Omental fat pad (tissue), 4 donors: ENCODE results near the gene CYP4A22. TPM values are rescaled to one million over a fixed set of nuclear protein-coding genes. Genes with fewer than 3 reads are reported as not detected.

ENCODE experiments used
- ATAC-seq: fragments of 150-250 bp; one replicate; pipeline ENCODE4 v1.9.1; 2016; ENCODE audit warnings: mild to moderate bottlenecking, moderate library complexity; ENCODE audit not compliant: low FRiP score
- DNase-seq: peaks from one replicate; pipeline ENCODE4 v3.0.0-alpha.2; 2019; ENCODE audit warnings: low spot score
- CTCF ChIP-seq, 3 donors: fragments of 450-650 bp; IDR thresholded peaks; one replicate each; pipeline ENCODE4 v1.5.1; 2016 to 2017; ENCODE audit warnings: antibody characterized with exemption in 3 of 3, mild to moderate bottlenecking in 3 of 3, moderate library complexity in 2 of 3
- total RNA-seq, 4 donors: library from RNA; depleted of rRNA; stranded (reverse); fragments of >200 nt; gene quantifications; one replicate each; pipeline ENCODE4 v1.1.0, GENCODE V29; 2016

The CYP4A22 gene
- total RNA-seq, 4 donors from 2014 or later: 0.72 to 5.8 (median 0.97) TPM

- no peak for TF ChIP-seq CTCF (IDR thresholded peaks at IDR 0.05)
- no peak for DNase-seq
- ATAC-seq: no peak
These were observed 50.1 kb downstream of the CYP4A22 start for GRCh38 chr1:47187231-47187925.

GRCh38 chr1:47187926-47188250 lies 50.6 kb downstream of the CYP4A22 start:
- no peak for TF ChIP-seq CTCF (IDR thresholded peaks at IDR 0.05)
- ATAC-seq: no peak
- DNase-seq: no peak

DNA sequence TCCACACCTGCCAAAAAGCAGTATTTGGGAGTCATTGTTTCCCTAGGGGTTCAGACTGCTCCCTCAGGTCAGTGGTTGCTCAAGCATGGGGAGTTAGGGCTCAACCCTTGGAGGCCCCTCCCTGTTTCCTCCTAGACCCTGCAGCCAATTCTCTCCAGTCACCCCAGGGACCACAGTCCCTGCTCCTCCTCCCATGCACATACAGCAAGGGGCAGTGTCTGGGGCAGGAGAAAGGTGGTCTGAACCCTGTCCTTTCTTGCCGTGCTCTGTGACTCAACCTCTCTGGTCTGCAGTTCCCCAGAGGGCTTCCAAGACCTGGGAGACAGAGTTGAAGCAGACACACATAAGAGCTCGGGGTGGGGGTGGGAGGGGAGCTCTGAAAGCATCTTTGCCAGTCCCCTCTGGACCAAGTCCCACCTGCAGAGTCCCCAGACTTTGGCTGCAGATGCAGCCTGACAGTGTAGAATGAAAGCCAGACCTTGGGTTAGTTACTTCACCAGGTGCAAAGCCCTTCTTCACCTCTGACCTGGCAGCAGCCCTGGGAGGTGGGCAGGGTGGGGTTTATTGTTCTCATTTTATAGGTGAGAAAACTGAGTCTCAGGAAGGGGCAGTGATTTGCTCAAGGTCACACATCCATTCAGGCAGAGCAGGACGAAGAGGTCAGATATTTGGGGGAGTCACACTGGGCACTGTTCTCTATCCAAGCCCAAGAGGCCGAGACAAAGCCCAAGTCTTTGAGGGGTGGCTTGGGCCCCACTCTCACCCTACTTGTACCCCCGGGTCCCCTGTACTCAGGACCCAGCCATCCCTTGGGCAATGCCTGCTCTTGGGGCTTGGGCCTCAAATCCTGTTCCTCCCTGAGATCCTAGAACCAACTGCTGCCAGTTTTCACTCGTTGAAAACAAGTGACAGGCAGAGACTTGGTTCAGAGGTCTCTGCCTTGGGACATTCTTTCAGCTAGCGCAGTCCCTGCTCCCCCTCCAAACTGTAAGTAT lies 51.8 kb downstream of the CYP4A22 start:
- no peak for DNase-seq
- no peak for ATAC-seq
- TF ChIP-seq CTCF (IDR thresholded peaks at IDR 0.05): no peak

DNA sequence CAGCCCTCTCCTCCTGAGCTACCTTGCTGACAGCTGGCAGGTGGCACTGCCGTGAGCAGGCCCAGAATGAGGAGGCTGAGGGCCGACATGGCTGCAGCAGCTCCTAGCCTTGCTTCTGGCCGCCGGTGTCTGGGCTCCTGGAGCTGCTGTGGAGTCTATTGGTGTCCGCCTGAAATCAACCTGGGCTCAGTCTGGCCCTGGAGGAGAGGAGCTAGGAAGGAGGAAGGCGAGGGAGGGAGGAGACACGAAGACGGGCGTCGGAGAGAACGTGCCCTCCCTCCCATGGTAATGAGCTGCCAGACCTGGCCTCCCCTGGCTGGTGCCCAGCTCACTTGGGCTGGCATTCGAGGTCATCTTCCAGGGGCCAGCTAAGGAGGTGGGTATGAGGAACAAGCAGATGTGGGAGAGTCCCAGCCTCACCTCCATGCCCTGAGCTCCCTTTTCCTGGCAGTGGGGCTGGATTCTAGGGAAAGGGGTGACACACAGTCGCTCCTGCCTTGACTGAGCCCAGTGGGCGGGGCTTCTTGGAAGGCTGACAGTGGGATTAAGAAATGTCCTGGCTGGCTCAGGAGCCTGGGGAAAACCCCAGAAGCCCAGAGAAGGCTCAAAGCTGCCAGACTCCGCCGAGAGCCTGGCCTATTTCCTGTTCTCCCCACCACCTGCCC lies 52.7 kb downstream of the CYP4A22 start, which contains the start of gene PDZK1IP1:
Gene PDZK1IP1, minus strand, starts transcription at position 193 of the 665 bp plus-strand sequence. Its CDS starts 104 bp downstream, at position 89.
- TF ChIP-seq CTCF (IDR thresholded peaks at IDR 0.05): no peak
- DNase-seq: peak; percentile 91

DNA sequence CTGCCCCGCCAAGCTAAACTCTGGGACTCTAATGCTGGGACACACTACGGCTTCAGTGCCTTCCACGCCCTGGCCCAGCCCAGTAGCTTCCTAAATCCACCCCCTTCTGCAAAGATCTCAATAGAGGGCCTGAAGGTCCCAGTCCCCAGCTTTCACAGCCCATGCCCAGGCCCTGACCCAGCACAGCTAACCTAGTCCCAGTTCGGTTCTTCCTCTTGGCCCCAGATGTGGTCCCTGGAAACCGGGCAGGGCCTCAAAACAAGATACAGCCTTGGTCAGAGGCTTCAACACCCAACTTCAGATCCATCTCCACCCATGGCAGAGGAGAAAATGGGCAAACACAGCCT lies 53.2 kb downstream of the CYP4A22 start:
- ATAC-seq (no peak), DNase-seq (no peak)
- TF ChIP-seq CTCF (IDR thresholded peaks at IDR 0.05): no peak

More for the DNA sequence above, 52.7 kb downstream of the CYP4A22 start, which contains the start of gene PDZK1IP1:
- ATAC-seq: peak; percentile 94

DNA sequence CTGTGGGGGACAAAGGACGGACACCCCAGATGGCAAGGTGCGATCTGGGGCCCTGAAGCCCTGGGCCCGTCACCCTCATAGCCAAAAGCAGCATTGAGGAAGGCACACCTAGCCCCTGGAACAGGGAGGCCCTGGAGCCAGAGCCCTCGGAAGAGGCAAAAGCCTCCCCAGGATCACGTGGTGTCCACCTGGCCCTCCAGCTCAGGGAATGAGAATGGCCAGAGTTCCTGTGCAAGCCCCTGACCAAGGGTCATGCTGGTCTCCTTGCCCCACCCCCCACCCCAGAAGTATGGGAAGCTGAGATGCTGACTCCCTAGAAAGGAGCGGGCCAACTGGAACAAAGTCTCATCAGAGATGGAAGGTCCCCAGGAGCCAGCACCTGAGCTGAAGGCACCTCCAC lies 53.6 kb downstream of the CYP4A22 start:
- TF ChIP-seq CTCF (IDR thresholded peaks at IDR 0.05): no peak
- ATAC-seq: no peak
- DNase-seq: peak; percentile 17
